IPS-18a (cell line): ENCODE measurements around the gene STK17A.
"Not testable (repeated sequence)": the region's sequence is repeated elsewhere in the genome, so short reads cannot be mapped to it uniquely, and the experiment has no call there.

ENCODE experiments used
- H3K27ac ChIP-seq: one replicate; pipeline ENCODE4 v1.5.1; 2013; ENCODE audit warnings: low read length
- H3K27me3 ChIP-seq: one replicate; pipeline ENCODE4 v1.6.1; 2013; ENCODE audit warnings: mild to moderate bottlenecking, low read length; ENCODE audit not compliant: control insufficient read depth, insufficient read depth
- H3K36me3 ChIP-seq: one replicate; pipeline ENCODE4 v1.6.1; 2013; ENCODE audit warnings: low read depth, low read length; ENCODE audit not compliant: control insufficient read depth
- H3K4me1 ChIP-seq: one replicate; pipeline ENCODE4 v1.6.1; 2013; ENCODE audit warnings: low read depth, low read length; ENCODE audit not compliant: control insufficient read depth
- H3K4me3 ChIP-seq: one replicate; pipeline ENCODE4 v1.5.1; 2013; ENCODE audit warnings: low read length
- H3K9ac ChIP-seq: one replicate; pipeline ENCODE4 v1.6.1; 2013; ENCODE audit warnings: mild to moderate bottlenecking, low read length, moderate library complexity
- H3K9me3 ChIP-seq: one replicate; pipeline ENCODE4 v1.6.1; 2013; ENCODE audit warnings: low read depth, low read length; ENCODE audit not compliant: control insufficient read depth

The STK17A gene

GRCh38 chr7:43671521-43671920 lies 88.6 kb downstream of the STK17A start:
- H3K9ac ChIP-seq: no peak overlapping the region
- no peak overlapping the region for H3K4me3 ChIP-seq
- peaks cover 4% of the 10 kb centered on the region for H3K9me3 ChIP-seq
- no peak overlapping the region for H3K27ac ChIP-seq
- H3K36me3 ChIP-seq: no peaks in the 10 kb centered on the region
- peaks cover 6% of the 10 kb centered on the region for H3K4me1 ChIP-seq
- no peaks in the 10 kb centered on the region for H3K27me3 ChIP-seq

GRCh38 chr7:43673243-43673976 lies 90.5 kb downstream of the STK17A start:
- H3K36me3 ChIP-seq, H3K9ac ChIP-seq, H3K27ac ChIP-seq, H3K4me3 ChIP-seq, H3K27me3 ChIP-seq, H3K4me1 ChIP-seq, H3K9me3 ChIP-seq: not testable (repeated sequence)

- H3K4me1 ChIP-seq: peaks cover 2% of the 10 kb centered on the region
- H3K36me3 ChIP-seq: no peaks in the 10 kb centered on the region
- no peak overlapping the region for H3K4me3 ChIP-seq
- no peak overlapping the region for H3K9ac ChIP-seq
- H3K9me3 ChIP-seq: no peaks in the 10 kb centered on the region
- H3K27me3 ChIP-seq: no peaks in the 10 kb centered on the region
- H3K27ac ChIP-seq: no peak overlapping the region
Measured at GRCh38 chr7:43674559-43675436, 91.9 kb downstream of the STK17A start.
